ENCODE data around the gene CERS1.

DNA sequence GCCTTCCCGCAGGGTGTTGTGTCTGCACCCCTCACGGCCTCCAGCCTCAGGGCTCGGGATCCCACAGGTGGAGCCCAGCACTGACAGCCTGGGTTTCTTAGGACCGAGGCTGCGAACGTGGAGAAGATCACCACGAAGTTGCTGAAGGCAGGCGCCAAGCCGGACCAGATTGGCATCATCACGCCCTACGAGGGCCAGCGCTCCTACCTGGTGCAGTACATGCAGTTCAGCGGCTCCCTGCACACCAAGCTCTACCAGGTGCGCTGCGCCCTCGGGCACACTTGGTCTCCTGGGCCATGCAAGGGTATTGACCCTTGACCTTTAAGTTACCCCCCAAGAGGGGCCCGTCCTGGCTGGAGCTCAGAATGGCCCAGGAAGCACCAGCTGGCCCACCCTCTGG, 35.2 kb downstream of the CERS1 start:
- TF ChIP-seq, protein P1, sequence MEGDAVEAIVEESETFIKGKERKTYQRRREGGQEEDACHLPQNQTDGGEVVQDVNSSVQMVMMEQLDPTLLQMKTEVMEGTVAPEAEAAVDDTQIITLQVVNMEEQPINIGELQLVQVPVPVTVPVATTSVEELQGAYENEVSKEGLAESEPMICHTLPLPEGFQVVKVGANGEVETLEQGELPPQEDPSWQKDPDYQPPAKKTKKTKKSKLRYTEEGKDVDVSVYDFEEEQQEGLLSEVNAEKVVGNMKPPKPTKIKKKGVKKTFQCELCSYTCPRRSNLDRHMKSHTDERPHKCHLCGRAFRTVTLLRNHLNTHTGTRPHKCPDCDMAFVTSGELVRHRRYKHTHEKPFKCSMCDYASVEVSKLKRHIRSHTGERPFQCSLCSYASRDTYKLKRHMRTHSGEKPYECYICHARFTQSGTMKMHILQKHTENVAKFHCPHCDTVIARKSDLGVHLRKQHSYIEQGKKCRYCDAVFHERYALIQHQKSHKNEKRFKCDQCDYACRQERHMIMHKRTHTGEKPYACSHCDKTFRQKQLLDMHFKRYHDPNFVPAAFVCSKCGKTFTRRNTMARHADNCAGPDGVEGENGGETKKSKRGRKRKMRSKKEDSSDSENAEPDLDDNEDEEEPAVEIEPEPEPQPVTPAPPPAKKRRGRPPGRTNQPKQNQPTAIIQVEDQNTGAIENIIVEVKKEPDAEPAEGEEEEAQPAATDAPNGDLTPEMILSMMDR (IDR thresholded peaks at IDR 0.05; ENCODE audit: low read depth, low read length, missing input control), result no peak
- no peak for TF ChIP-seq TAF1 (conservative IDR thresholded peaks at IDR 0.05)
- TF ChIP-seq, protein P2, sequence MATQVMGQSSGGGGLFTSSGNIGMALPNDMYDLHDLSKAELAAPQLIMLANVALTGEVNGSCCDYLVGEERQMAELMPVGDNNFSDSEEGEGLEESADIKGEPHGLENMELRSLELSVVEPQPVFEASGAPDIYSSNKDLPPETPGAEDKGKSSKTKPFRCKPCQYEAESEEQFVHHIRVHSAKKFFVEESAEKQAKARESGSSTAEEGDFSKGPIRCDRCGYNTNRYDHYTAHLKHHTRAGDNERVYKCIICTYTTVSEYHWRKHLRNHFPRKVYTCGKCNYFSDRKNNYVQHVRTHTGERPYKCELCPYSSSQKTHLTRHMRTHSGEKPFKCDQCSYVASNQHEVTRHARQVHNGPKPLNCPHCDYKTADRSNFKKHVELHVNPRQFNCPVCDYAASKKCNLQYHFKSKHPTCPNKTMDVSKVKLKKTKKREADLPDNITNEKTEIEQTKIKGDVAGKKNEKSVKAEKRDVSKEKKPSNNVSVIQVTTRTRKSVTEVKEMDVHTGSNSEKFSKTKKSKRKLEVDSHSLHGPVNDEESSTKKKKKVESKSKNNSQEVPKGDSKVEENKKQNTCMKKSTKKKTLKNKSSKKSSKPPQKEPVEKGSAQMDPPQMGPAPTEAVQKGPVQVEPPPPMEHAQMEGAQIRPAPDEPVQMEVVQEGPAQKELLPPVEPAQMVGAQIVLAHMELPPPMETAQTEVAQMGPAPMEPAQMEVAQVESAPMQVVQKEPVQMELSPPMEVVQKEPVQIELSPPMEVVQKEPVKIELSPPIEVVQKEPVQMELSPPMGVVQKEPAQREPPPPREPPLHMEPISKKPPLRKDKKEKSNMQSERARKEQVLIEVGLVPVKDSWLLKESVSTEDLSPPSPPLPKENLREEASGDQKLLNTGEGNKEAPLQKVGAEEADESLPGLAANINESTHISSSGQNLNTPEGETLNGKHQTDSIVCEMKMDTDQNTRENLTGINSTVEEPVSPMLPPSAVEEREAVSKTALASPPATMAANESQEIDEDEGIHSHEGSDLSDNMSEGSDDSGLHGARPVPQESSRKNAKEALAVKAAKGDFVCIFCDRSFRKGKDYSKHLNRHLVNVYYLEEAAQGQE (IDR thresholded peaks at IDR 0.05), result no peak
- no peak for TF ChIP-seq JUND (IDR thresholded peaks at IDR 0.05)
- TF ChIP-seq FOXA2 (IDR thresholded peaks at IDR 0.05), result no peak
- no peak for TF ChIP-seq RAD21 (IDR thresholded peaks at IDR 0.05)
- no peak for TF ChIP-seq GABPA (IDR thresholded peaks at IDR 0.05 in 1 of 2, conservative IDR thresholded peaks at IDR 0.05 in 1 of 2)
